ENCODE data around the gene DCUN1D2. TPM values are rescaled to one million over a fixed set of nuclear protein-coding genes. Genes with fewer than 3 reads are reported as not detected.
A peak's percentile ranks its signal among the peaks of the same experiment; 100 is the strongest.

Gene DCUN1D2
- polyA plus RNA-seq, 3 donors: 3.1 to 16.7 (median 6.1) TPM

- Mint-ChIP-seq H3K27ac (peak overlapping the region in 4 of 7 donors; percentile 3 to 86 (median 73)), H3K9me3 (peaks cover 0 to 3% (median 0%) of the 10 kb centered on the region in 7 donors), H3K4me1 (peaks cover 32% of the 10 kb centered on the region), H3K4me3 (no peak overlapping the region), H3K36me3 (peaks cover 49 to 59% of the 10 kb centered on the region in 2 donors), H3K27me3 (ENCODE audit: low read depth in 3 of 3) (no peaks in the 10 kb centered on the region)
- Histone ChIP-seq H3K4me3 (replicated peaks in 1 of 3; ENCODE audit: low read depth in 2 of 3, low read length in 3 of 3) (no peak overlapping the region), H3K4me2 (replicated peaks; ENCODE audit: extremely low read depth, low read length, poor library complexity, severe bottlenecking) (no peak overlapping the region), H3K9ac (ENCODE audit: insufficient read depth, low read length, poor library complexity, severe bottlenecking) (no peak overlapping the region), H3K9me3 (replicated peaks in 1 of 2; ENCODE audit: control insufficient read depth in 1 of 2, insufficient read depth in 1 of 2, low read length in 2 of 2) (no peaks in the 10 kb centered on the region), H3K27me3 (ENCODE audit: control insufficient read depth in 2 of 2, insufficient read depth in 2 of 2, low read length in 2 of 2) (no peaks in the 10 kb centered on the region), H2AFZ (ENCODE audit: insufficient read depth, low read depth, low read length, poor library complexity, severe bottlenecking) (no peak overlapping the region), H3K36me3 (replicated peaks in 1 of 2; ENCODE audit: control insufficient read depth in 1 of 2, insufficient read depth in 2 of 2, low read length in 2 of 2) (peaks cover 29 to 72% of the 10 kb centered on the region in 2 donors), H3K4me1 (ENCODE audit: control insufficient read depth in 1 of 2, insufficient read depth in 2 of 2, low read length in 2 of 2) (peaks cover 26 to 29% of the 10 kb centered on the region in 2 donors), H4K20me1 (ENCODE audit: insufficient read depth, low read length) (peaks cover 6% of the 10 kb centered on the region), H3K27ac (ENCODE audit: low read depth in 1 of 2, low read length in 2 of 2) (no peak overlapping the region), H3K79me2 (ENCODE audit: insufficient read depth, low read length) (peaks cover 25% of the 10 kb centered on the region)
- TF ChIP-seq CTCF (IDR thresholded peaks at IDR 0.05): no peak
- intact Hi-C loops (cut with micrococcal nuclease): no loop called here
- WGBS (ENCODE audit: insufficient coverage): 92% methylated on average over 8 of the region's 10 CpGs
- no peak for DNase-seq
Observed at GRCh38 chr13:113528813-113529180, 38.3 kb upstream of the DCUN1D2 start.

- TF ChIP-seq CTCF (IDR thresholded peaks at IDR 0.05): no peak
- peak overlapping the region; percentile 61 to 76 for H3K4me3 Mint-ChIP-seq
- WGBS (ENCODE audit: insufficient coverage): 28% methylated on average over 7 of the region's 18 CpGs
Observed at GRCh38 chr13:113528101-113528812, 37.7 kb upstream of the DCUN1D2 start.

More at GRCh38 chr13:113528101-113528812, 37.7 kb upstream of the DCUN1D2 start:
- Histone ChIP-seq H3K9me3 (replicated peaks in 1 of 2; ENCODE audit: control insufficient read depth in 1 of 2, insufficient read depth in 1 of 2, low read length in 2 of 2) (no peaks in the 10 kb centered on the region), H3K79me2 (ENCODE audit: insufficient read depth, low read length) (peaks cover 26% of the 10 kb centered on the region), H3K4me2 (replicated peaks; ENCODE audit: extremely low read depth, low read length, poor library complexity, severe bottlenecking) (peak overlapping the region; percentile 50), H4K20me1 (ENCODE audit: insufficient read depth, low read length) (peaks cover 6% of the 10 kb centered on the region), H3K9ac (ENCODE audit: insufficient read depth, low read length, poor library complexity, severe bottlenecking) (peak overlapping the region; percentile 47), H3K27me3 (ENCODE audit: control insufficient read depth in 2 of 2, insufficient read depth in 2 of 2, low read length in 2 of 2) (no peaks in the 10 kb centered on the region), H3K27ac (ENCODE audit: low read depth in 1 of 2, low read length in 2 of 2) (peak overlapping the region; percentile 62 to 73), H2AFZ (ENCODE audit: insufficient read depth, low read depth, low read length, poor library complexity, severe bottlenecking) (peak overlapping the region; percentile 31), H3K36me3 (replicated peaks in 1 of 2; ENCODE audit: control insufficient read depth in 1 of 2, insufficient read depth in 2 of 2, low read length in 2 of 2) (peaks cover 27 to 72% of the 10 kb centered on the region in 2 donors), H3K4me1 (ENCODE audit: control insufficient read depth in 1 of 2, insufficient read depth in 2 of 2, low read length in 2 of 2) (peaks cover 26 to 29% of the 10 kb centered on the region in 2 donors), H3K4me3 (replicated peaks in 1 of 3; ENCODE audit: low read depth in 2 of 3, low read length in 3 of 3) (peak overlapping the region in 1 of 3 experiments; percentile 39)
- Mint-ChIP-seq H3K27me3 (ENCODE audit: low read depth in 3 of 3) (no peaks in the 10 kb centered on the region), H3K4me1 (peaks cover 32% of the 10 kb centered on the region), H3K36me3 (peaks cover 49 to 59% of the 10 kb centered on the region in 2 donors), H3K27ac (peak overlapping the region; percentile 76 to 95 (median 88)), H3K9me3 (peaks cover 0 to 3% (median 0%) of the 10 kb centered on the region in 7 donors)
- intact Hi-C loops (cut with micrococcal nuclease): no loop called here
- no peak for DNase-seq
